GM19452 (cell line): ENCODE results near the gene OR1D5.
"Not testable (repeated sequence)": the region's sequence is repeated elsewhere in the genome, so short reads cannot be mapped to it uniquely, and the experiment has no call there.

ENCODE experiments used
- ATAC-seq: cut with Tn5 transposase; IDR thresholded peaks from one replicate; pipeline ENCODE4 v1.9.1; 2021; ENCODE audit not compliant: unreplicated experiment

Gene OR1D5, protein sequence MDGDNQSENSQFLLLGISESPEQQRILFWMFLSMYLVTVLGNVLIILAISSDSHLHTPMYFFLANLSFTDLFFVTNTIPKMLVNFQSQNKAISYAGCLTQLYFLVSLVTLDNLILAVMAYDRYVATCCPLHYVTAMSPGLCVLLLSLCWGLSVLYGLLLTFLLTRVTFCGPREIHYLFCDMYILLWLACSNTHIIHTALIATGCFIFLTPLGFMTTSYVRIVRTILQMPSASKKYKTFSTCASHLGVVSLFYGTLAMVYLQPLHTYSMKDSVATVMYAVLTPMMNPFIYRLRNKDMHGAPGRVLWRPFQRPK

DNA sequence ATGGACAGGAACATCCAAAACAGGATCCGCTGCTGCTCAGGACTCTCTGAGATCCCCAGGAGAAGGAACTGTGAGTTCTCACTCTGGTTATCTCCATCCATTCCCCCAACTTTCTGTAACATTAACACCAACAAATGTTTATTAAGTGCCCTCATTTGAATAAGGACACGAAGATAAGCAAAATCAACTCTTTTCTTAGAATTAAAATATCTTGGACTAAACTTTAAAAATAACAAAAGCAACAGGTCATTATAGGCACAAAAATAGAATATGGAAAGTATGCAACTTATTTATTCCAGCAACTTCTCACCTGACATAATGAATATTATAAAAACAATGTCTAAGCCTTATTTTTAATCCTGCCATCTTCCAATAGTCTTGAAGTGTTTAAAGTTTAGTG is at the start of gene OR1D5:
Gene OR1D5 (minus strand): TSS at position 101 of the 400 bp plus-strand sequence. CDS start 0 bp downstream, at position 101.
- ATAC-seq, result not testable (repeated sequence)

DNA sequence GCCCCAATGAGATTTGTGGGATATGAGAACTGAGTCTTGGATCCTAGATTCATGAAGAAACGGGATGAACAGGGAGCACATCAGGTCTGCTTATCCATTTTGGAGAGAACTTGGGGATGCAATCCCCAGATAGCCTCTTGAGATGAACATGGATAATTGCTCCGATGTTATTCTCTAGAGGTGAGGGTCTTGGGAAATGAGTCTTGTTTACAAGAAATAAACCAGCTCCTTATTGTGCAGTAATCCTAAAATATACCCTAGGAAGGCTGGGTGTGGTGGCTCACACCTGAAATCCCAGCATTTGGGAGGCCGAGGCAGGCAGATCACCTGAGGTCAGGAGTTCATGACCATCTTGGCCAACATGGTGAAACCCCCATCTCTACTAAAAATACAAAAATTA is 40.9 kb upstream of the OR1D5 start, which contains the start of gene OR1D2:
Gene OR1D2 (minus strand): TSS at position 101 of the 400 bp plus-strand sequence. CDS start 11,426 bp downstream, outside the sequence.
- no peak for ATAC-seq

DNA sequence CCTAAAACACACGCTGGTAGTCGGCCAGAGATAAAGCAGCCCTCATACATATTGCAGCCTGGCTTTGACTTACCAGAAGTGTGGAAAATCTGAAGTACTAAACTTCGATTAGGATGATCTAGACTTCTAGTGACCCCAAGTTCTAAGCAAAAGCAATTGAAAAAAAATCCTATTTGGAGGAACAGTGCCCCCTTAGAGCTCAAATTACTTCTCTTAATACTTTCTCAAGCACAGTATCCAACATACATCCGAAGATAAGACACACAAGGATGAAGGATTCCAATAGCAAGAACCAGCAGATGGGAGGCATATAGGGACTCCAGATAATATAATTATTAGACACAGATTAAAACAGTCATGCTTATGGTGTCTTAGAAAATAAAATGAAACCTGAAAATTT is 10.4 kb upstream of the OR1D5 start:
- not testable (repeated sequence) for ATAC-seq

DNA sequence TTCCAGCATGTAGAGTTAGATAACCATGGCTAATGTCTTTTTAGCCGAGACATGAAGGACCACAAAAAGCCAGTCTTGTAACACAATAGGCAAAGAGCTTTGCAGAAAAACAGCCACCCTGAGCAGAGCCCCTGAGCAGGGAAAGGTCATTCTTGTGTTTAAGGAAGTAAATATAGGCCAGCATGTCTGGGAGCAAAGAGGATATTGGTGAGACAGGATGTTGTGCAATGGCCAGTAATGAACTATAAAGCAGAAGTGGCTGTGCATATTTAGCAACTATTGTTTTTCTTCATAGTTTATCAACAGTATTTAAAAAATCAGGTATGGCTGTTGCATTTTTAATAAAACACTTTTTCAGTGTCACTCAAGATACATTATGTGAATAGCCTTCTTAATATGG is 1.8 kb upstream of the OR1D5 start:
- ATAC-seq, result not testable (repeated sequence)

DNA sequence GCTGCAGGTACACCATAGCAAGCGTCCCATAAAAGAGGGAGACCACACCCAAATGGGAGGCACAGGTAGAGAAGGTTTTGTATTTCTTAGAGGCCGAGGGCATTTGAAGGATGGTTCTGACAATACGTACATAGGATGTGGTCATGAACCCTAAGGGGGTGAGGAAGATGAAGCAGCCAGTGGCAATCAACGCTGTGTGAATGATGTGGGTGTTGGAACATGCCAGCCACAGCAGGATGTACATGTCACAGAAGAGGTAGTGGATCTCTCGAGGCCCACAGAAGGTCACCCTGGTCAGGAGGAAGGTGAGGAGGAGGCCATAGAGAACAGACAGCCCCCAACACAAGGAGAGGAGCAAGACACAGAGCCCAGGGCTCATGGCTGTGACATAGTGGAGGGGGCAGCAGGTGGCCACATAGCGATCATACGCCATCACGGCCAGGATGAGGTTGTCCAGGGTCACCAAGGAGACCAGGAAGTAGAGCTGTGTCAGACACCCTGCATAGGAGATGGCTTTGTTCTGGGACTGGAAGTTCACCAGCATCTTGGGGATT is 506 bp downstream of the OR1D5 start:
- not testable (repeated sequence) for ATAC-seq

DNA sequence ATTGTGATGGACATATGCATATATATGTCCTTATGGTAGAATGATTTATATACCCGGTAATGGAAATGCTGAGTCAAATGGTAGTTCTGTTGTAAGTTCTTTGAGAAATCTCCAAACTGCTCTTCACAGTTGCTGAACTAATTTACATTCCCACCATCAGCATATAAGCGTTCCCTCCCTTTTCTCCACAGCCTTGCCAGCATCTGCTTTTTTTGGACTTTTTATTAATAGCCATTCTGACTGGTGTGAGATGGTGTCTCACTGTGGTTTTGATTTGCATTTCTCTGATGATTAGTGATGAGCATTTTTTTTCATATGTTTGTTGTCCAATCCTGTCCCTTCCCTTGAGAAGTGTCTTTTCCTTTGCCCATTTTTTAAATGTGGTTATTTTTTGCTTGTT is 8.5 kb downstream of the OR1D5 start:
- ATAC-seq, result not testable (repeated sequence)

DNA sequence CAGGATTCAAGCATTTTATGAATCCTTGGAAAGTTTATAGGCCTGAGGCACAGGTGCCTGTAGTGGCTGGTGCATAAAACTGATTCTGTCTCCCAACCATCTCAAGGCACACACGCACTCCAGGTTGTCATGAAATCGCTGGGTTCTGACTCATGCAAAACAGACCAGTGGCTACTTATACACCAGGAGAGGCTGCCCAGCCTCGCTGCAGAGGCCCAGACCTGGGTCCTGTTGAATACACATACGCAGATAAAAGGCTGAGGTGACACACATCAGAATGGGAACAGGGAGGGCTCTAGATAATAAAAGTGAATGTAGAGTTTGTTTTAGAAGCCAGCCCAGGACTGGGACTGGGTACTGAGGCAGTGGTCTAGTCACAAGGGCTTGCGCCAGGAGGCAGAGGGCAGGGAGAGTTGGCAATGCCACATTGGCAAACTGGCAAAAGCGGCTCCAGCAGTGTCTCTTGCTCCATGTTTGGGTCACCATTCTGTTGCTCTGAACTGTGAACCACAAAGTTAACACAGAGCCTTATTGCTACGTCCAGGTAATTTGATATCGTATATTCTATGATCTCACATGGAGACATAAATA is 13.6 kb downstream of the OR1D5 start:
- ATAC-seq, result no peak

DNA sequence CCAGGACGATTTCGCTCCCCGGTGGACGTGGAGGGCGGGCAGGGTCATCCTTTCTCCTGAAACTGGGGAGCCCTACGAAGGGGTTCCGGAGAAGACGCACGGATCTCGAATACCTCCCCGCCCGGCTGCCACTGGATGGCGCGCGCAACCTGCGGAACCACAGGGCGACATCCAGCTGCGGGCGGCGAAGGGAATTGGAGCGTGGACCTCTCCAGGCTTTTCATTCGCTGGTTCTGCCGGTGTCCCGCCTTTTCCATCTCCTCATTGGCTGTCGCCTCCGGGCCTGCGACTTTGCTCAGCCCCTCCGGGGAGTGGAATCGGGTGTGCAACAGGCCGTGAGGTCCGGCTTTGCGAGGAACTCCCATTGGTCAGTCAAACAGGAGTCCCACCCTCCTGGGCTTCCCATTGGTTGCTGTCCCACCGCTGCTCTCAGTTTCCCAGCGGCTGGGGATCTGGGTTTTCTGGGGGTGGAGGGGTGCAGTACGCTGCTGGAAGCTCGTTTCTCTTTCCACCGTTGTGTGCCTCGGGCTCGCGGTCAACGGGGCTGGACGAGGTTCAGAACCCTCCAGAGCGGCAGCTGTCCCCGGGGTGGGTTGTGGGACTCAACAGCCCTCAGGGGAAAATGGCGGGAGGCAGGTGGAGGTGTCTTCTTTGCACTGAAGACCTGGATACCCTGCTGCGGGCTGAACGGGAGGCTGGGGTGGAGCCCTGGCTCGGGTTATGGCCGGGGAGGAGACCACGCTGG is 14.5 kb downstream of the OR1D5 start:
- ATAC-seq, result peak; percentile 96

DNA sequence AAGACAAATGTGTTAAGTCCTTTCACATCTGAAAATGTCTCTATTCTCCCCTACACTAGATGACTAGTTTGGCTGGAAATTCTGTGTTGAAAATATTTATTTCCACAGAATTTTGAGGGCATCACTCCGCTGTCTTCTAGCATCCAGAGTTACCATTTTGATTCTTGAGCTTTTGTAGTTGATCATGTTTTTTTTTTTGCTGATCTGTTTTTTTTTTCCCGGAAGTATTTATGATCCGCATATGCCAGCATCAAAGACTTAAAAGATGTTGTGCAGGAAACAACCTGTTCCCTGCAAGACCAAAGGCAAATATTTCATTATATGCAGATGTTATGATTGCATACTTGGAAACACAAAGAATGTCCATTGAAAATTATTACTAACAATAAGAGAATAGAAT is 16.7 kb downstream of the OR1D5 start:
- no peak for ATAC-seq

DNA sequence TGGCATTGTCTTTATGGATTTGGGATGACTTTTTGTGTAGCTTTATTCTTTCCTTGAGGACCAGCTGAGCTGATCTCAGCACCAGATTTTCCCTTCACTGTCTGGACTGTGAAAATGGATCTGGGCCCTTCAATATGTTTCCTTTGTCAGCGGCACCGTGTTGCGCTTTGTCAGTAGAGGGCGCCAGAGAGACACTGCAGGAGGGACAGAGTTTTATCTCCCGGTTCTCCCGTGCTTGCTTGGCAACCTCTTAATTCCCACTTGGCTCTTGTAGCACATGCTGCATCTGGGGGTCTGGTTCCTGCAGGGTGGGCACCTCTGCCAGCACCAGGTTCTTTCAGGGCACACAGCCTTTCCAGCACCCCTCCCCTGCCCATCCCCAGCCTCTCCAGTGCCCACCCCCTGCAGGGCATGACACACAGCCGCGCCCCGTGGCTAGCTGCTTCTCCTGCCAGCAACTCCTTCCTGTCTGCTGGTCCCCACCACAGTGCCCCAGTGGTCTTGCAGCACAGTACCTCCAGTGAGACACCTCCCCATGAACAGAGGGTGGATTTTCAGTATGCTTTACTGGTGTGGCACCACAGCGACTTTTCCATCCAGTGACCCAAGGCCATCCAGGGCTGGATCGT is 19.6 kb downstream of the OR1D5 start:
- ATAC-seq, result no peak

DNA sequence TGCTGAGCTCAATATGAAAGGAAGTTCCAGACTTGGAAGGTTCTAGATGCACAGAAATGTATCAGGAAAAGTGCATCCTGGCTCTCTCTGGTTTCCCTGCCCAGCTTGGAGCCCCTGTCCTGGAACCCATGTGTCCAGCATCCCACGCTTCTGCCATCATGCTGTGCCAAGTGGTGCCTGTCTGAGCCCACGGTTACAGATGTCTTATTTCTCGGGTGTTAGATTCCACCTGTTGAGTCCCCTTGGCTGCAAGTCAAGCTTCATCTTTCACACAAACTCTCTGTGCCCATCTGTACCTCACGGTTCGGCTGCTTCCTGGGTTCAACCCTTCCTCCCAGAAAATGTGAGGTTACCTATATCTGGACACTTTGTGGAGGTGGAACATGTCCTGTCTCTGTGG is 22.5 kb downstream of the OR1D5 start:
- no peak for ATAC-seq

DNA sequence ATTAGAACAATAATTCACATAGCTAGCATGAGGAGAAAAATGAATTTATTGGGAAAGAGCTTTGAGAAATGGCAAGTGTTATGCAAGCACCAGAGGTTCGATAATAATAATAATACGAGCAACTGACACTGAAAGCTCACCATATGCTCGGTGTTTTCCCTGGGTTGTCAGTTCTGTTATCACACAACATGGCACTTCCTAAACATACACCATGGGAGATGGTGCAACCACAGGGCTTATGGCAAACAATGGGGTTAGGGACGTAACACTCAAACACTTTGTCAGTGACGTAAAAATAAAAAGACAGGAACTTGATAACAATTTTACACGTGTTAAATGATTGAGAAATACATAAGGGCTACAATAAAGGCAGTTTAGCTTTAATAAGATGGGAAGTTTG is 23.7 kb downstream of the OR1D5 start:
- no peak for ATAC-seq

DNA sequence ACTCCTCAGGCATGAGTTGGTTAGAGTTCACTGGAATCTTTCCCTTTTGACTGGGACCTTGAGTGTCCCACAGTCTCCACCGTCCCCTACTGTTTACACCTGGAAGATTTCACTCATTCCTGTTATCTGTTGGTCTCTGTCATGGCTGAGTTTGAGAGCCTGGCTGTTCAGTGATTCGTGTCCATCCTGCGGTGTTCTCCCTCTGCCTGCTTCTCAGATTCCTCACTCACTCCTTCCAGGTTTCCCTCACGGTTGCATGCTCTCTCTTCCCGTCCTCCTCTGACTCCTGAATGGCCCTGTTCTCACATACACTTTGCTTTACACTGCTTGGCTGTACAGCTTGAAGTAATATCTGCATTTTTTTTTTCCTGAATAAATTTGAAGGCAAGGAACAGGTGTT is 24.5 kb downstream of the OR1D5 start:
- no peak for ATAC-seq

DNA sequence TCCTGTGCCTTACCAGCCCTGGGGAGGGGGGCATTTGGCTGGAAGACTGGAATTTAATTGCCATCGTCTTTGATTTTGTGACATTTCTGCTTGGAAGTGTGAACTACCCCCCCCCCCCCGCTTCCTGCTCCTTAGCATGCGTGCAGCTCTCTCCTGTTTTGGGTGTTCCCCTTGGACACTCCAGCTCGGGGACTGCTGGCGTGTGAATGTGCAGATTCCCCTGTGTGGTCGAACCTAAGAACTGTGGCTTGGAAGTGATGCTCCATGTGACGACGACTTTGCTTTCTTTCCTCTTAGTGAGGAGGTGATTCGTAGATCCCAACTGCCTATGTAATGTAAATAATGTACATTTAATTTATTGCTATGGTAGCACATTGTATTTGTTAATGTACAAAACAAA is 26.1 kb downstream of the OR1D5 start:
- no peak for ATAC-seq

DNA sequence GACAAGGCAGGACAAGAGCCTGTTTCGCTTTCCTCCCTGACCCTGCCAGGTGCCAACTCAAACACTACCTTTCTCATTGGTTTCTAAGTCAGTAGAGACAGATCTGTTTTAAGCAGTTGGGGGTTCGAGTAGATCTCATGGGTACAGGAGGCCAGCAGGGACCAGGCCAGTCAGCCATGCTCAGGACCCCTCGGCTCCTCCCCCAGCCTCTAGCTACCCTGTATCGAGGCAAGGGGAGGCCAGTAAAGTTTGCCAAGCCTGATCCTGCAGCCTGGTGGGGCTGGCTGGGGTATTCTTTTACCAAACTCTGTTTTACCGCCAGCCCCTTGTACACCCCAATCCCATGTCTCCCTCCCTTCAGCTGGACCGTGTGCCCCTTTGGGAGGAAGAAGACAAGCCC is 26.6 kb downstream of the OR1D5 start:
- no peak for ATAC-seq

DNA sequence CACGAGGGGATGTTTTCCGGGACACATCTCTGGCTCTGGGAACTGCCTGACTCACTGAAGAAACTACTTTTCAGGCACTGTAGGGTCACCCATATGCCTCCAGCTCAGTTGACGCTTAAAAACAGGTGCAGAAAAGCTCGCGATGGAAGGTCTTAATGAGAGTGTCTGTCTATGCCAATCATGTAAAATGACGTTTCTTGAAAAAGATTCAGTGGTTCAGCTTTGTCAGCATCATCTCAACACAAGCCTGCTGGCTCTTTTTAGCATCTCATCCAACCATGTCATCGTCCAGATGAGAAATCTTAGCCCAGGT is 27.5 kb downstream of the OR1D5 start:
- no peak for ATAC-seq

DNA sequence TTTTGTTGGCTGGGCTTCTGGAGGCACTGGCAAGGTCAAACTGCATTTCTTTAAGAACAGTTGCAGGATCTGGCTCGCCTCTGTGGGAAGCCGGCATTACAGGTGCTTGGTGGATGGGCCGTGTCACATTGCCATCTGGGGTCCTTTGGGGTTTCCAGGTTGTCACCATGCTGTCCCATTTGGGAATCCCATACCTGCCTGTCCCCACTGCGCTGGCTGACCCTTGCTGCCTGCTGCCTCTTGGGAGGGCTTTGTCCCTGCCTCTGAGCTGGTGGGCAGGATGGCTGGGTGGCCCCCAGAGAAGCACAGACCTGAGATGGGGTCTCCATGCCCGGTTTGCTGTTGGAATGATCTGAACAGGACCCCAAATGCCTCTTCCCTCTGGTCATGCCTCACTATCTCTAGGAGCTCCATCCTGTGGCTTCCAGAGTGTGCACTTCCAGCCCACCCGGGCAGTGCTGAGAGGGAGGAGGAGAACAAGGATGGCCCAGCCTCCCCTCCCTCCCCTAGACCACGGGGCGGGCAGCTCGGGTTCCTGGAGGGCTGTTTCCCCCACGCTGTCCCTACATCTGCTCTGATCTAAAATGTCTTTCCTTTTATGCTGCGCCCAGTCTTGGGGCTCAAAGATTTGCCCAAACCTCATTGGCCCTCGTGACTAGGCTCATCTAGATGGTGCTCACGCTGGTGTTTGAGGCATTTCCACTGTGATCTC is 28.0 kb downstream of the OR1D5 start:
- no peak for ATAC-seq

DNA sequence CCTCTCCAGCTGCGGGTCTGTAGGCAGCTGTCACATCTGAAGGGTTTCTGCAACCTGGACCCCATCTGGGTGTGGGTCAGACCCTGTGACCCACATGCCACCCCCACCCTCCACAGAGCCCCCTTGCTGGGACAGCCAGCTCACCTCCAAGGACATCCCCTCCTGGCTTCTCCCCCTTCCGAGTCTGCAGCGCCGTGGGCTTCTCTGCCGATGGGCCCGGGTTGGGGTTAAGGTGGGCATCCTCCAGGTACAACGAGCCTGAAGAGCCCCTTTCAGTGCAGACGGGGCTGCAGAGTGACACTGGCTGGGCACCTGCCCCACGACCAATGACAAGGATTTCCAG is 28.9 kb downstream of the OR1D5 start:
- no peak for ATAC-seq

DNA sequence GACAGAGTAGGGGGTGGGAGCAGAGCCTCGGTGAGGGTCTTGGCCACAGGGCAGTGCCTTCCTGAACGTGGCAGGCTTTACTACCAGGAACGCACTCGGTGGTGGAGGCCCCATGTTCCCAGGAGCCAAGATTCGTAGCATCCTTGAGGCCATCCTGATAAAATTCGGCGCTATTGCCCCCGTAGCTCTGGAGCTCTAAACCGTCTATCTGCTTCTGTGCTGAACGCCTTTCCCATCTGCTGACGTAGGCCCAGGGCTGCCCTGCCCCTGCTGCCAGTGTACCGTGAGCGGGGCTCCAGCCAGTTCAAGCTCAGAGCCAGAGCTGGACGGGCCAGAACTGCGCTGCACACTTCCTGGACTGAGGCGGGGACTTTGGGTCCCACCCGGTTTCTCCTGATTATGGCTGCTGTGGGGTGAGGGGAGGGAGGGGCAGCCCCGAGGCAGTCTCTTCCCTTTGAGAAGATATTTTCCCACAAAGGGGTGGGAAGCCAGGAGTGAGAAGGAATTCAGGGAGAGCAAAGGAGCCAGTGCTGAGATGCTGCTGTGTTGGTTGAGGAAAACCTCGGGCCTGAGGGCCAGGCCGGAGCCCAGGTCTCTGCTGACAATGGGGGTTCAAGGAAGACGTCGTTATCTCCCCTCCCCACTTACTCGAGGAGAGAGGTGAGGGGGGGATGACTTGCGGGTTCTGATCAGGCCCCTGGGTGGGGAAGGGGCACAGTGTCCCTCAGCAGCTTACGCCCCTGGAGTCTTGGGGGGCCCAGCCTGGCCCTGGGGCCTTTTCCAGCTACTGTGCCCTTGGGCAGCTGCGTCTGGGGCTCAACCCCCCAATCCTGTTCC is 29.4 kb downstream of the OR1D5 start:
- ATAC-seq, result no peak

DNA sequence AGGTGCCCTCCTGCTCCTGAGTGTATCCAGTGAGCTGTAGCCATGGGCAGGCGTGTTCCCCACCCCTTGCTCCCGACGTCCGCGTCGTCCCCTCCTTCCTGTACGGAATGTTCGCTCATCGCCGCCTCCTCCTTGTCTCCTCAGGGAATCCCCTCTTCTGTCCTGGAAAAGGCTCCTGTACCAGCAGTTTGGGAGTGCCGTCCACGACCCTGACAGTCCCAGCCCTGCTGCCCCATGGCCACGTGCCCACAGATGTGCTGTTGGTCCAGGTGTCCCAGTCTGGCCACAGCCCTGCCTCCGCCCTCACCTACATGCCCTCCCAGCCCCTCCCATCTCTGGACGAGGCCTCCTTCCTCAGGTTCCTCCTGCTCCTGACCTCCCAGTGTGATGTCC is 30.2 kb downstream of the OR1D5 start:
- ATAC-seq, result no peak
